Spleen (tissue), 7 donors: ENCODE results near the gene ARSB.

ENCODE experiments used
- POLR2AphosphoS5 ChIP-seq, 3 donors: sonication (generic); formaldehyde crosslinking; IDR thresholded peaks; one replicate each; pipeline ENCODE4 v1.5.1; 2017; ENCODE audit warnings: antibody characterized with exemption in 3 of 3
- TF ChIP-seq, protein P1 (sequence below), 11 experiments: fragments of 200-600 bp in 7 of 11; fragments of 450-650 bp in 4 of 11; sonication (generic) in 4 of 11; IDR thresholded peaks in 8 of 11; conservative IDR thresholded peaks in 3 of 11; 1 replicate in 7 of 11; 2 replicates in 4 of 11; pipeline versions ENCODE4 v1.4.0 to v1.8.0; 2016 to 2021; ENCODE audit warnings: antibody characterized with exemption in 11 of 11, inconsistent platforms in 4 of 11, mild to moderate bottlenecking in 1 of 11
- donor health status: DM: no; HTN: no; CAD: no; lungs with moderate emphysema.
- donor health status: DM: no; HTN: no; CAD: no.
- donor health status: DM: no; HTN: no; CAD: no.

- TF ChIP-seq, protein P1, sequence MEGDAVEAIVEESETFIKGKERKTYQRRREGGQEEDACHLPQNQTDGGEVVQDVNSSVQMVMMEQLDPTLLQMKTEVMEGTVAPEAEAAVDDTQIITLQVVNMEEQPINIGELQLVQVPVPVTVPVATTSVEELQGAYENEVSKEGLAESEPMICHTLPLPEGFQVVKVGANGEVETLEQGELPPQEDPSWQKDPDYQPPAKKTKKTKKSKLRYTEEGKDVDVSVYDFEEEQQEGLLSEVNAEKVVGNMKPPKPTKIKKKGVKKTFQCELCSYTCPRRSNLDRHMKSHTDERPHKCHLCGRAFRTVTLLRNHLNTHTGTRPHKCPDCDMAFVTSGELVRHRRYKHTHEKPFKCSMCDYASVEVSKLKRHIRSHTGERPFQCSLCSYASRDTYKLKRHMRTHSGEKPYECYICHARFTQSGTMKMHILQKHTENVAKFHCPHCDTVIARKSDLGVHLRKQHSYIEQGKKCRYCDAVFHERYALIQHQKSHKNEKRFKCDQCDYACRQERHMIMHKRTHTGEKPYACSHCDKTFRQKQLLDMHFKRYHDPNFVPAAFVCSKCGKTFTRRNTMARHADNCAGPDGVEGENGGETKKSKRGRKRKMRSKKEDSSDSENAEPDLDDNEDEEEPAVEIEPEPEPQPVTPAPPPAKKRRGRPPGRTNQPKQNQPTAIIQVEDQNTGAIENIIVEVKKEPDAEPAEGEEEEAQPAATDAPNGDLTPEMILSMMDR (IDR thresholded peaks at IDR 0.05 in 8 of 11, conservative IDR thresholded peaks at IDR 0.05 in 3 of 11) = no peak
- TF ChIP-seq POLR2AphosphoS5 (IDR thresholded peaks at IDR 0.05) = no peak
Observed at GRCh38 chr5:78809444-78809843, 175.7 kb downstream of the ARSB start.
